Prostate gland (tissue), 2 donors: ENCODE data around the gene CHST2. TPM values are rescaled to one million over a fixed set of nuclear protein-coding genes. Genes with fewer than 3 reads are reported as not detected.

Source experiments
- DNase-seq: peaks from one replicate; pipeline ENCODE4 v3.0.0-alpha.2; 2019; ENCODE audit warnings: low spot score
- H3K27ac ChIP-seq, 2 donors: fragments of 200-600 bp; sonication (generic); 2 replicates each; pipeline ENCODE4 v1.5.1; 2017 to 2019
- H3K27me3 ChIP-seq: fragments of 200-600 bp; sonication (generic); replicated peaks from 2 replicates; pipeline ENCODE4 v1.5.1; 2019; ENCODE audit not compliant: insufficient read depth
- H3K36me3 ChIP-seq, 2 donors: fragments of 200-600 bp; sonication (generic); 1 replicate in 1 of 2; 2 replicates in 1 of 2; pipeline versions ENCODE4 v1.5.1 to v1.8.1; 2017 to 2019
- H3K4me1 ChIP-seq: fragments of 200-600 bp; sonication (generic); replicated peaks from 2 replicates; pipeline ENCODE4 v1.5.1; 2019
- H3K4me3 ChIP-seq, 2 donors: fragments of 200-600 bp; sonication (generic); 2 replicates each; pipeline ENCODE4 v1.5.1; 2017 to 2019
- H3K9me3 ChIP-seq: fragments of 200-600 bp; sonication (generic); 2 replicates; pipeline ENCODE4 v1.5.1; 2017
- POLR2A ChIP-seq: fragments of 450-650 bp; IDR thresholded peaks from one replicate; pipeline ENCODE4 v1.6.1; 2016; ENCODE audit warnings: antibody characterized with exemption, mild to moderate bottlenecking
- POLR2AphosphoS5 ChIP-seq: sonication (generic); formaldehyde crosslinking; IDR thresholded peaks from one replicate; pipeline ENCODE4 v1.6.1; 2017; ENCODE audit warnings: antibody characterized with exemption
- WGBS: methylation state at CpG from one replicate; pipeline ENCODE4 v1.1.5; 2018; 5-methylcytosine and 5-hydroxymethylcytosine counted together
- intact Hi-C: fragments of 100-400 bp; cut with DNase I; formaldehyde crosslinking; loops from one replicate; pipeline ENCODE4 v1.14.2; 2022
- total RNA-seq, 2 donors: library from RNA; depleted of rRNA; stranded (reverse); fragments of >200 nt; gene quantifications; one replicate each; pipeline ENCODE4 v1.1.0, GENCODE V29; 2016
- TF ChIP-seq, protein P1 (sequence below), 4 experiments: fragments of 200-600 bp in 2 of 4; fragments of 450-650 bp in 2 of 4; sonication (generic) in 2 of 4; IDR thresholded peaks; 1 replicate in 3 of 4; 2 replicates in 1 of 4; pipeline ENCODE4 v1.5.1; 2016 to 2019; ENCODE audit warnings: antibody characterized with exemption in 4 of 4, mild to moderate bottlenecking in 2 of 4, moderate library complexity in 2 of 4

CHST2 gene
- total RNA-seq, 2 donors from 2014 or later, result 9.6 to 9.7 TPM

DNA sequence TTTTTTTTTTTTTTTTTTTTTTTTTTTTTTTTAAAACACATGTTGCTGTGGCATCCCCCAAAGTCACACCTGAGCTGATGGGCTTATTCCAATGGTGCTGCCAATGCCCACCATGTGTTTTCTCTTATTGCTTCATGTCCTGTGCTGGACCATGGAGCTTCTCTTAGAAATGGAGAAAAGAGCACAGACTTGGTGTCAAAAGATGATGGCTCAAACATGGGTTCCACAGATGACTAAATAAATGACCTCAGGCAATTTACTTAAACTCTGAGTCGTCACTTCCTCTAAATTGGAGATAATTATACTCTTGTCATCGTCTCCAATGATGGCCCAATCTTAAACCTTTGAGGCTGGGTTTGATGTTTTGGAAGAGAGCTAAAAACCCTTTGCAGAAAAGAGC lies 28.1 kb downstream of the CHST2 start:
- 66% methylated on average over 2 of the region's 2 CpGs for WGBS
- intact Hi-C loops, result no loop called here
- Histone ChIP-seq H3K27ac (no peak overlapping the region), H3K4me3 (no peak overlapping the region), H3K27me3 (no peaks in the 10 kb centered on the region), H3K9me3 (no peaks in the 10 kb centered on the region), H3K36me3 (no peaks in the 10 kb centered on the region), H3K4me1 (no peaks in the 10 kb centered on the region)
- no peak for TF ChIP-seq POLR2AphosphoS5
- no peak for TF ChIP-seq POLR2A
- TF ChIP-seq, protein P1, sequence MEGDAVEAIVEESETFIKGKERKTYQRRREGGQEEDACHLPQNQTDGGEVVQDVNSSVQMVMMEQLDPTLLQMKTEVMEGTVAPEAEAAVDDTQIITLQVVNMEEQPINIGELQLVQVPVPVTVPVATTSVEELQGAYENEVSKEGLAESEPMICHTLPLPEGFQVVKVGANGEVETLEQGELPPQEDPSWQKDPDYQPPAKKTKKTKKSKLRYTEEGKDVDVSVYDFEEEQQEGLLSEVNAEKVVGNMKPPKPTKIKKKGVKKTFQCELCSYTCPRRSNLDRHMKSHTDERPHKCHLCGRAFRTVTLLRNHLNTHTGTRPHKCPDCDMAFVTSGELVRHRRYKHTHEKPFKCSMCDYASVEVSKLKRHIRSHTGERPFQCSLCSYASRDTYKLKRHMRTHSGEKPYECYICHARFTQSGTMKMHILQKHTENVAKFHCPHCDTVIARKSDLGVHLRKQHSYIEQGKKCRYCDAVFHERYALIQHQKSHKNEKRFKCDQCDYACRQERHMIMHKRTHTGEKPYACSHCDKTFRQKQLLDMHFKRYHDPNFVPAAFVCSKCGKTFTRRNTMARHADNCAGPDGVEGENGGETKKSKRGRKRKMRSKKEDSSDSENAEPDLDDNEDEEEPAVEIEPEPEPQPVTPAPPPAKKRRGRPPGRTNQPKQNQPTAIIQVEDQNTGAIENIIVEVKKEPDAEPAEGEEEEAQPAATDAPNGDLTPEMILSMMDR (IDR thresholded peaks at IDR 0.05), result no peak
- DNase-seq, result no peak

DNA sequence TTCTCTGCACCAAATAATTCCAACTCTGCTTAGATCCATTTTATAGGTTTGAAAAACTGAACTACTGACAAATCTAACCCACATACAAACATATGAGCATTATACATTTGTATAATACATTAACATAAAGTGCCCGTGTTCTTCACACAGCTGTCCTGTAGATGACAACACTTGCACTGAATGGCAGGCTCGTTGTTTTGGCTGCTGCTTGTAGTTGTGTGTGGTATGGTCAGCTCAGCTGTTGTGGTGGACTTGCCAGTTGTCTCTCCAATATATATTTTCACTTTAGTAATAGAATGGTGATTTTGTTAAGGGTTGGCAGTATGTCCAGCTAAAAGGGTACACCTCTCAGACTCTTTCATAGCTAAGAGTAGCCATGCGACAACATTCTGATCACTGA lies 30.5 kb downstream of the CHST2 start:
- no peak for DNase-seq
- Histone ChIP-seq H3K36me3 (no peaks in the 10 kb centered on the region), H3K4me3 (no peak overlapping the region), H3K4me1 (no peaks in the 10 kb centered on the region), H3K27ac (no peak overlapping the region), H3K27me3 (no peaks in the 10 kb centered on the region), H3K9me3 (no peaks in the 10 kb centered on the region)
- TF ChIP-seq POLR2A (no peak), POLR2AphosphoS5 (no peak)
- TF ChIP-seq, protein P1 (IDR thresholded peaks at IDR 0.05), result no peak
- 95% methylated on average over 3 of the region's 3 CpGs for WGBS
- intact Hi-C loops, result no loop called here

DNA sequence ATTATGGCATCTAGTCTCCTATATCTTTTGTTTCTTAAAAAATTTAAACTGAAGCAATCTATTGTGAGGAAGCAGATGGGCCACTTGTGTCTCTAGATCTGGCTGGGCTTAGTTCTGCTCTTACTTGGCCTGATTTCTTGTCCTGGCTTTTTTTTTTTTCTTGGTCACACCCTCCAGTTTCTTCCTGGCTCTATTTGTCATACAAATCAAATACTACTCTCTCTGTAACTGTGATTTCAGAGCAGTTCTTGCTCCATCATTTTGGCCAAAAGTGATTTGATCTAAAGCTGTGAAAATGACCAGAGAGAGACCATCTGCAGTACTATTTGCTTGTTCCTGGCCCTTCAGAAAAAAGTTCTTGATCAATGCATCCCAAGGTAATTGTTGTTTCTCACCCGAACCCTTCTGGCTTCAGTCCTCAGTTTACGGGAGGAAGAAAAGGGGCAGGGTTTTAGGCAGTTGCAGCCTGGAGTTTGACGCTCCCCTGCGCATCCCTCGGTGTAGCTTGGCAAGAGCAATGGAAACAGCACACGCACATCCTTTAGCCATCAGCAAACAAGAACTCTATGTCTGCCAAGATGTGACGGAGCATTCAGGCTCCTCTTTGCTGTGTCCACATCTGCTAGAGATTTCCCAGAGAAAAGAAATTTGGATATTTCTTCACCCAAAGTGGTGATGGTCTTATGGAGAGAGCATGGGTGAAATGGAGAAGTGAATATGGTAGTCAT lies 31.6 kb downstream of the CHST2 start:
- no peaks in the 10 kb centered on the region for H3K4me1 ChIP-seq
- H3K9me3 ChIP-seq, result no peaks in the 10 kb centered on the region
- no peaks in the 10 kb centered on the region for H3K36me3 ChIP-seq
- no peak overlapping the region for H3K27ac ChIP-seq
- DNase-seq, result no peak
- intact Hi-C loops, result no loop called here
- TF ChIP-seq POLR2AphosphoS5, result no peak
- TF ChIP-seq, protein P1 (IDR thresholded peaks at IDR 0.05), result no peak
- H3K4me3 ChIP-seq, result no peak overlapping the region
- 65% methylated on average over 7 of the region's 7 CpGs for WGBS
- no peaks in the 10 kb centered on the region for H3K27me3 ChIP-seq

DNA sequence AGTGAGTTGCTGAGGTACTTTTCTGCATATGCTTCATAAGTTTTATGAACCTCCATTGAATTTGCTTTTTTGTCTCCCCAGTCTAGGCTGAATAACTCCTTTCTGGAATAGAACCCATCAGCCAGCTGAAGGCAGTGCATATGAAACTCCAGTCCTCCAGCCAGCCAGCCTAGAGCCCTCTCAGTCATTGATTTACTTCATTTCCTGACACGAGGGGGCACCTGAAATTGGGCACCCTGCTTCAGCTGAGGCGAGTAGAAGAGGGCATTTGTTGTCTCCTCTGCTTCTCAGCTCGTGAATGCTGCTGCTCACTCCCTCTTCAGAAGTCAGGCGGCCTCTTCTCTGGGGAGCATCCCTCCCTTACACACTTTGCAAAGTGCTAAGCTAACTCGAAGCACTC lies 32.5 kb downstream of the CHST2 start:
- Histone ChIP-seq H3K4me1 (no peaks in the 10 kb centered on the region), H3K9me3 (no peaks in the 10 kb centered on the region), H3K36me3 (no peaks in the 10 kb centered on the region), H3K27me3 (no peaks in the 10 kb centered on the region), H3K4me3 (no peak overlapping the region), H3K27ac (no peak overlapping the region)
- 91% methylated on average over 5 of the region's 5 CpGs for WGBS
- intact Hi-C loops, result no loop called here
- no peak for DNase-seq
- no peak for TF ChIP-seq POLR2AphosphoS5
- TF ChIP-seq POLR2A, result no peak
- TF ChIP-seq, protein P1 (IDR thresholded peaks at IDR 0.05), result no peak

DNA sequence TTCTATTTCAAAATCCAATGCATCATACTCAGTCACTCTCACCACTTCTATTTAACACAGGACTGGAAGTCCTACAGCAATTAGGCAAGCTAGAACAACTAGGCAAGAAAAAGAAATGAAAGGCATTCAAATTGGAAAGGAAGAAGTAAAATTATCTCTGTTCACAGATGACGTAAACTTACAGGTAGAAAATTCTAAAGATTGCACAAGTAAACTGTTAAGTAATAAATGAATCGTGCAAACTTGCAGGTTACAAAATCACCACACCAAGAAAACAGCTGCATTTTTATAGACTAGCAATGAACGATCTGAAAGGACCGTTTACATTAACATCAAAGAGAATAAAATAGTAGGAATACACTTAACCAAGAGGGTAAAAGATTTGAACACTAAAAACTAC lies 36.2 kb downstream of the CHST2 start:
- no peak overlapping the region for H3K27ac ChIP-seq
- H3K4me3 ChIP-seq, result no peak overlapping the region
- no peaks in the 10 kb centered on the region for H3K27me3 ChIP-seq
- DNase-seq, result no peak
- intact Hi-C loops, result no loop called here
- no peaks in the 10 kb centered on the region for H3K36me3 ChIP-seq
- no peaks in the 10 kb centered on the region for H3K9me3 ChIP-seq
- H3K4me1 ChIP-seq, result no peaks in the 10 kb centered on the region
- 42% methylated on average over 4 of the region's 4 CpGs for WGBS
- TF ChIP-seq, protein P1 (IDR thresholded peaks at IDR 0.05), result no peak
- no peak for TF ChIP-seq POLR2A
